Anterior cingulate cortex (tissue), 58 donors: Measurements from ENCODE around the gene TSPAN14.
"Not testable (repeated sequence)": the region's sequence is repeated elsewhere in the genome, so short reads cannot be mapped to it uniquely, and the experiment has no call there.

Experiments
- DNase-seq, 58 donors: peaks; one replicate each; lab custom pipeline; 2025; lab: John Stamatoyannopoulos, UW

TSPAN14 gene

GRCh38 chr10:80453842-80454512 is at the start of gene TSPAN14:
TSS of gene TSPAN14 (plus strand) at chr10:80454310. CDS start at chr10:80489234, 34,924 bp downstream.
- DNase-seq: peak in 52 of 58 donors; percentile 27 to 89 (median 70)

GRCh38 chr10:80405035-80405434 is 49.1 kb upstream of the TSPAN14 start:
- no peak for DNase-seq

GRCh38 chr10:80405626-80406025 is 48.5 kb upstream of the TSPAN14 start:
- no peak for DNase-seq

- peak in 1 of 58 donors; percentile 55 for DNase-seq
Measured at GRCh38 chr10:80406204-80406603, 47.9 kb upstream of the TSPAN14 start.

- DNase-seq: peak in 5 of 58 donors; percentile 31 to 70 (median 36)
Measured at GRCh38 chr10:80407812-80408241, 46.3 kb upstream of the TSPAN14 start.

- DNase-seq: peak in 57 of 58 donors; percentile 38 to 92 (median 78)
Measured at GRCh38 chr10:80408242-80409101, 45.6 kb upstream of the TSPAN14 start, which contains the start of gene PRXL2A. TSS of gene PRXL2A (plus strand) at chr10:80408551. CDS start at chr10:80420468, 11,917 bp downstream.

- peak in 3 of 58 donors; percentile 16 to 21 (median 19) for DNase-seq
Measured at GRCh38 chr10:80409121-80409520, 45.0 kb upstream of the TSPAN14 start.

- DNase-seq: peak in 2 of 58 donors; percentile 18 to 21
Measured at GRCh38 chr10:80410122-80410521, 44.0 kb upstream of the TSPAN14 start.

- peak in 5 of 58 donors; percentile 25 to 57 (median 37) for DNase-seq
Measured at GRCh38 chr10:80410578-80411145, 43.4 kb upstream of the TSPAN14 start.

- DNase-seq: peak in 5 of 58 donors; percentile 14 to 39 (median 32)
Measured at GRCh38 chr10:80411267-80411668, 42.8 kb upstream of the TSPAN14 start.

GRCh38 chr10:80411681-80412220 is 42.4 kb upstream of the TSPAN14 start:
- no peak for DNase-seq

GRCh38 chr10:80412486-80412885 is 41.6 kb upstream of the TSPAN14 start:
- DNase-seq: no peak

GRCh38 chr10:80413271-80413996 is 40.7 kb upstream of the TSPAN14 start:
- DNase-seq: peak in 6 of 58 donors; percentile 25 to 48 (median 34)

GRCh38 chr10:80414142-80414895 is 39.8 kb upstream of the TSPAN14 start:
- DNase-seq: no peak

GRCh38 chr10:80415734-80416478 is 38.2 kb upstream of the TSPAN14 start:
- no peak for DNase-seq

- peak in 36 of 58 donors; percentile 30 to 78 (median 52) for DNase-seq
Measured at GRCh38 chr10:80416479-80417098, 37.5 kb upstream of the TSPAN14 start.

GRCh38 chr10:80417256-80417655 is 36.9 kb upstream of the TSPAN14 start:
- not testable (repeated sequence) for DNase-seq
